PFSK-1 (cell line): ENCODE results near the gene PRDM8.

Experiments used
- FOXP2 ChIP-seq: optimal IDR thresholded peaks from 2 replicates; pipeline ENCODE3; 2011; ENCODE audit warnings: borderline replicate concordance, control low read depth, inconsistent platforms; ENCODE audit not compliant: insufficient read depth; ENCODE audit errors: extremely low read length, extremely low read depth
- POLR2AphosphoS5 ChIP-seq: IDR thresholded peaks from 2 replicates; pipeline ENCODE4 v1.6.1; 2012; ENCODE audit warnings: low read depth, mild to moderate bottlenecking, control low read depth, low read length, moderate library complexity
- REST ChIP-seq, 2 experiments: IDR thresholded peaks; 2 replicates each; pipeline versions ENCODE4 v1.6.1 to v1.8.0; 2011 to 2012; ENCODE audit warnings: low read depth in 2 of 2, low read length in 2 of 2, control low read depth in 1 of 2, inconsistent platforms in 1 of 2, mild to moderate bottlenecking in 1 of 2, moderate library complexity in 1 of 2; ENCODE audit not compliant: insufficient read depth in 1 of 2
- SIN3A ChIP-seq: IDR thresholded peaks from 2 replicates; pipeline ENCODE4 v1.6.1; 2012; ENCODE audit warnings: mild to moderate bottlenecking, low read length, moderate library complexity, borderline replicate concordance; ENCODE audit not compliant: insufficient read depth
- TAF1 ChIP-seq: IDR thresholded peaks from 2 replicates; pipeline ENCODE4 v1.6.1; 2012; ENCODE audit warnings: low read length, control low read depth, borderline replicate concordance; ENCODE audit not compliant: insufficient read depth

PRDM8 gene

GRCh38 chr4:80154545-80154933 lies 42.8 kb upstream of the PRDM8 start:
- TF ChIP-seq REST (IDR thresholded peaks at IDR 0.05; ENCODE audit: insufficient read depth in 1 of 2, low read depth in 2 of 2, low read length in 2 of 2) (no peak), FOXP2 (no peak), SIN3A (no peak), POLR2AphosphoS5 (no peak), TAF1 (no peak)

GRCh38 chr4:80155316-80155982 lies 41.9 kb upstream of the PRDM8 start:
- TF ChIP-seq SIN3A (no peak), FOXP2 (no peak), POLR2AphosphoS5 (no peak), TAF1 (no peak), REST (IDR thresholded peaks at IDR 0.05; ENCODE audit: insufficient read depth in 1 of 2, low read depth in 2 of 2, low read length in 2 of 2) (no peak)

- TF ChIP-seq POLR2AphosphoS5: no peak
- no peak for TF ChIP-seq SIN3A
- TF ChIP-seq REST (IDR thresholded peaks at IDR 0.05; ENCODE audit: insufficient read depth in 1 of 2, low read depth in 2 of 2, low read length in 2 of 2): no peak
- TF ChIP-seq TAF1: no peak
- TF ChIP-seq FOXP2: no peak
Observed at GRCh38 chr4:80156410-80156809, 40.9 kb upstream of the PRDM8 start.

- TF ChIP-seq SIN3A (no peak), FOXP2 (no peak), TAF1 (no peak), POLR2AphosphoS5 (no peak), REST (IDR thresholded peaks at IDR 0.05; ENCODE audit: insufficient read depth in 1 of 2, low read depth in 2 of 2, low read length in 2 of 2) (no peak)
Observed at GRCh38 chr4:80161413-80162058, 35.8 kb upstream of the PRDM8 start.
